ENCODE data around the gene KRTAP16-1. TPM values are rescaled to one million over a fixed set of nuclear protein-coding genes. Genes with fewer than 3 reads are reported as not detected.

Gene KRTAP16-1
- polyA plus RNA-seq, 1 donor from 2014 or later: not detected

DNA sequence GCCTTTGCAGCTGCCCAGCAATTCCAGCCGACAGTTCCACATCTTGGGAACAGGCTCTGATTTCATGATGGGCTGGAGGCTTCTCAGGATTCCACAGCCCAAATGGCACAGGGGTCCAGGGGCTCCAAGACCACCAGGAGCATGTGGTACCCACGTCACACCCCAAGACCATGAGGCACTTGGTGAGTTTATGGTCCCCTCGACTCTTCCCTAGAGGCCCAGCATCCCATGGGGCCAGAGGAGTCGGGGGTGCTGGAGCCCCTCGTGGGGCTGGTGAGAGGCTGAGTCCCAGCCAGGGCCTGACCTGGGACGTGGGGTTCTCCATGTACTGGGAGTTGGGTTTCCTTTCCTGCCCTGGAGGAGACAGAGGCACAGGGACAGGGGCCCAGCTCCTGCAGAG lies 16.5 kb upstream of the KRTAP16-1 start:
- H3K4me3 ChIP-seq (ENCODE audit: low read length): no peak overlapping the region
- H2AFZ ChIP-seq (ENCODE audit: low read depth, low read length): no peak overlapping the region
- no peaks in the 10 kb centered on the region for H4K20me1 ChIP-seq (ENCODE audit: insufficient read depth)
- no peaks in the 10 kb centered on the region for H3K27me3 ChIP-seq (ENCODE audit: insufficient read depth, low read depth, low read length)
- no peaks in the 10 kb centered on the region for H3F3A ChIP-seq (ENCODE audit: insufficient read depth, low read length, poor library complexity, severe bottlenecking)
- H3K9me3 ChIP-seq (ENCODE audit: low read length): no peaks in the 10 kb centered on the region
- no peak for TF ChIP-seq REST (IDR thresholded peaks at IDR 0.05; ENCODE audit: borderline replicate concordance)
- H3K9ac ChIP-seq (ENCODE audit: low read length): no peak overlapping the region
- H3K9me2 ChIP-seq (ENCODE audit: insufficient read depth, low read length): no peaks in the 10 kb centered on the region
- H3K4me2 ChIP-seq (ENCODE audit: low read length): no peak overlapping the region
- H3K36me3 ChIP-seq (ENCODE audit: insufficient read depth, low read length): no peaks in the 10 kb centered on the region
- H3K79me2 ChIP-seq (replicated peaks; ENCODE audit: insufficient read depth, low read length): no peaks in the 10 kb centered on the region
- H3K27ac ChIP-seq (ENCODE audit: low read length): no peak overlapping the region

DNA sequence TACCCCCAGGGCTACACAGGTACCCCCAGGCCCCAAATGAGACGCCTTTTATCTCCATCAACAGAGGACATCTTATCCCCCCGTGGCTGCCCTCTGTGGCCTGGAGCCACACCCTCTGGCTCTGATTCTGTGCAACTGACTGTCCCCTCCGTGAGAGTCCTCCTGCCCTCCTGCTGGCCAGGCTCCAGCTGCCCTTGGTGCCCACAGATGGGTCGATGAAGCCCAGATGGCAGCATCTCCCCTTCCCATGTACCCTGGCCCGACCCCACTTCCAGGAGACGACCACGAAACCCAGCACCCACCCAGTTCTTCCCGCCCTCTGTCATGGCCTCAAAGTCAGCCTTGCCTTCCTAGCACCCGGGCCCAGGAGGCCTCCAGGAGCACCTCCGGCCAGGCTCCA lies 16.0 kb upstream of the KRTAP16-1 start:
- H3K9ac ChIP-seq (ENCODE audit: low read length): no peak overlapping the region
- no peaks in the 10 kb centered on the region for H3K9me3 ChIP-seq (ENCODE audit: low read length)
- H3K9me2 ChIP-seq (ENCODE audit: insufficient read depth, low read length): no peaks in the 10 kb centered on the region
- TF ChIP-seq EP300 (conservative IDR thresholded peaks at IDR 0.05; ENCODE audit: poor library complexity, severe bottlenecking) (no peak), EZH2 (IDR thresholded peaks at IDR 0.05; ENCODE audit: borderline replicate concordance, insufficient read depth, low read length, poor library complexity, severe bottlenecking) (no peak), SMC3 (conservative IDR thresholded peaks at IDR 0.05; ENCODE audit: poor library complexity) (no peak), CTCF (IDR thresholded peaks at IDR 0.05; ENCODE audit: poor library complexity, severe bottlenecking) (no peak), REST (IDR thresholded peaks at IDR 0.05; ENCODE audit: borderline replicate concordance) (no peak), MXI1 (conservative IDR thresholded peaks at IDR 0.05; ENCODE audit: poor library complexity, severe bottlenecking) (no peak), RAD21 (conservative IDR thresholded peaks at IDR 0.05) (no peak), TAF1 (IDR thresholded peaks at IDR 0.05; ENCODE audit: low read depth) (no peak), POLR2AphosphoS5 (IDR thresholded peaks at IDR 0.05) (no peak)
- no peaks in the 10 kb centered on the region for H3F3A ChIP-seq (ENCODE audit: insufficient read depth, low read length, poor library complexity, severe bottlenecking)
- H4K20me1 ChIP-seq (ENCODE audit: insufficient read depth): no peaks in the 10 kb centered on the region
- H3K79me2 ChIP-seq (replicated peaks; ENCODE audit: insufficient read depth, low read length): no peaks in the 10 kb centered on the region
- H2AFZ ChIP-seq (ENCODE audit: low read depth, low read length): no peak overlapping the region
- no peak overlapping the region for H3K4me2 ChIP-seq (ENCODE audit: low read length)
- no peak overlapping the region for H3K4me3 ChIP-seq (ENCODE audit: low read length)
- H3K27ac ChIP-seq (ENCODE audit: low read length): no peak overlapping the region
- H3K27me3 ChIP-seq (ENCODE audit: insufficient read depth, low read depth, low read length): no peaks in the 10 kb centered on the region
- H3K36me3 ChIP-seq (ENCODE audit: insufficient read depth, low read length): no peaks in the 10 kb centered on the region

Data from neural cell (in vitro differentiated cells).